HEK293 (cell line): ENCODE data around the gene RPUSD1.
A peak's percentile ranks its signal among the peaks of the same experiment; 100 is the strongest.

Source experiments
- ATF2 ChIP-seq: fragments of 450-650 bp; formaldehyde crosslinking; IDR thresholded peaks from 2 replicates; pipeline ENCODE4 v1.5.1; 2016; ENCODE audit warnings: missing biosample characterization, missing genetic modification characterization, low read depth
- GLI2 ChIP-seq: fragments of 450-650 bp; formaldehyde crosslinking; IDR thresholded peaks from 2 replicates; pipeline ENCODE4; 2017; ENCODE audit warnings: missing biosample characterization, missing genetic modification characterization, low read depth, borderline replicate concordance
- GLI4 ChIP-seq: fragments of 450-650 bp; formaldehyde crosslinking; IDR thresholded peaks from 2 replicates; pipeline ENCODE4 v1.5.1; 2016; ENCODE audit warnings: missing biosample characterization, missing genetic modification characterization
- SP2 ChIP-seq: fragments of 450-650 bp; formaldehyde crosslinking; IDR thresholded peaks from 2 replicates; pipeline ENCODE4 v1.5.1; 2016; ENCODE audit warnings: missing biosample characterization, missing genetic modification characterization
- TRIM28 ChIP-seq: IDR thresholded peaks from 2 replicates; pipeline ENCODE4 v1.6.1; 2011; ENCODE audit warnings: low read length, control low read depth, borderline replicate concordance
- ZBTB11 ChIP-seq: fragments of 450-650 bp; formaldehyde crosslinking; conservative IDR thresholded peaks from 2 replicates; pipeline ENCODE4 v1.5.1; 2016; ENCODE audit warnings: low read depth, missing biosample characterization, missing genetic modification characterization
- ZNF114 ChIP-seq: fragments of 450-650 bp; formaldehyde crosslinking; IDR thresholded peaks from 2 replicates; pipeline ENCODE4 v1.5.0; 2017; ENCODE audit warnings: missing biosample characterization, missing genetic modification characterization
- ZNF138 ChIP-seq: fragments of 450-650 bp; formaldehyde crosslinking; IDR thresholded peaks from 2 replicates; pipeline ENCODE4 v1.5.1; 2016; ENCODE audit warnings: missing biosample characterization, missing genetic modification characterization, borderline replicate concordance
- ZNF18 ChIP-seq: fragments of 450-650 bp; formaldehyde crosslinking; IDR thresholded peaks from 2 replicates; pipeline ENCODE4 v1.5.1; 2016; ENCODE audit warnings: missing biosample characterization, missing genetic modification characterization
- ZNF23 ChIP-seq: fragments of 450-650 bp; formaldehyde crosslinking; IDR thresholded peaks from 2 replicates; pipeline ENCODE4 v1.5.1; 2016; ENCODE audit warnings: missing biosample characterization, missing genetic modification characterization, borderline replicate concordance
- ZNF280D ChIP-seq: fragments of 450-650 bp; formaldehyde crosslinking; IDR thresholded peaks from 2 replicates; pipeline ENCODE4 v1.5.1; 2016; ENCODE audit warnings: missing biosample characterization, missing genetic modification characterization
- ZNF394 ChIP-seq: fragments of 450-650 bp; formaldehyde crosslinking; IDR thresholded peaks from 2 replicates; pipeline ENCODE4 v1.5.1; 2016; ENCODE audit warnings: missing biosample characterization, missing genetic modification characterization, mild to moderate bottlenecking, moderate library complexity, borderline replicate concordance
- ZNF416 ChIP-seq: fragments of 450-650 bp; formaldehyde crosslinking; IDR thresholded peaks from 2 replicates; pipeline ENCODE4 v1.5.1; 2016; ENCODE audit warnings: missing biosample characterization, missing genetic modification characterization
- ZNF473 ChIP-seq: fragments of 450-650 bp; formaldehyde crosslinking; IDR thresholded peaks from 2 replicates; pipeline ENCODE4 v1.5.1; 2017; ENCODE audit warnings: missing biosample characterization, missing genetic modification characterization
- ZNF518A ChIP-seq: fragments of 450-650 bp; formaldehyde crosslinking; conservative IDR thresholded peaks from 2 replicates; pipeline ENCODE4 v1.5.1; 2016; ENCODE audit warnings: low read depth, missing biosample characterization, missing genetic modification characterization
- ZNF521 ChIP-seq: fragments of 450-650 bp; formaldehyde crosslinking; IDR thresholded peaks from 2 replicates; pipeline ENCODE4 v1.5.1; 2017; ENCODE audit warnings: missing biosample characterization, mild to moderate bottlenecking, missing genetic modification characterization
- ZNF555 ChIP-seq: fragments of 450-650 bp; formaldehyde crosslinking; conservative IDR thresholded peaks from 2 replicates; pipeline ENCODE4 v1.5.1; 2017; ENCODE audit warnings: missing biosample characterization, mild to moderate bottlenecking, missing genetic modification characterization, inconsistent platforms
- ZNF610 ChIP-seq: fragments of 450-650 bp; formaldehyde crosslinking; IDR thresholded peaks from 2 replicates; pipeline ENCODE4 v1.5.1; 2016; ENCODE audit warnings: missing biosample characterization, missing genetic modification characterization, borderline replicate concordance
- ZNF654 ChIP-seq: fragments of 450-650 bp; formaldehyde crosslinking; IDR thresholded peaks from 2 replicates; pipeline ENCODE4 v1.5.1; 2016; ENCODE audit warnings: low read depth, missing biosample characterization, missing genetic modification characterization
- ZNF670 ChIP-seq: fragments of 450-650 bp; formaldehyde crosslinking; IDR thresholded peaks from 2 replicates; pipeline ENCODE4 v1.5.1; 2016; ENCODE audit warnings: missing biosample characterization, missing genetic modification characterization, low read depth
- ZNF76 ChIP-seq: fragments of 450-650 bp; formaldehyde crosslinking; IDR thresholded peaks from 2 replicates; pipeline ENCODE4; 2016; ENCODE audit warnings: low read depth, missing biosample characterization, missing genetic modification characterization, borderline replicate concordance
- ZNF777 ChIP-seq: fragments of 450-650 bp; formaldehyde crosslinking; IDR thresholded peaks from 2 replicates; pipeline ENCODE4 v1.5.1; 2017; ENCODE audit warnings: missing biosample characterization, missing genetic modification characterization, borderline replicate concordance

The RPUSD1 gene

GRCh38 chr16:740764-741505 lies 47.2 kb downstream of the RPUSD1 start, which contains the start of gene CIAO3 (continued):
- TF ChIP-seq ATF2 (tag by site-specific recombination) (peak; percentile 87), GLI4 (no peak), ZNF654 (tag by site-specific recombination) (0 out of 2 replicates have a peak, but pooled peaks have one; percentile 4), ZNF394 (tag by site-specific recombination) (peak; percentile 50; the same call in 1 of the 2 replicates), ZNF473 (tag by site-specific recombination) (no peak), ZNF76 (tag by site-specific recombination) (peak; percentile 93), ZNF114 (tag by site-specific recombination) (no peak), ZNF416 (no peak), TRIM28 (no peak), ZNF610 (tag by site-specific recombination) (peak; percentile 73; the same call in 1 of the 2 replicates), ZNF138 (tag by site-specific recombination) (no peak), ZBTB11 (peak; percentile 90), ZNF280D (tag by site-specific recombination) (no peak), ZNF23 (no peak), ZNF18 (no peak), ZNF777 (tag by site-specific recombination) (no peak), ZNF521 (tag by site-specific recombination) (no peak), ZNF518A (peak; percentile 38; the same call in 1 of the 2 replicates), GLI2 (tag by site-specific recombination) (no peak), ZNF670 (no peak), SP2 (tag by site-specific recombination) (peak; percentile 54), ZNF555 (no peak)
